Sigmoid colon (tissue), 4 donors: Measurements from ENCODE around the gene MSH6.

Experiments used
- EP300 ChIP-seq, 4 donors: sonication (generic); formaldehyde crosslinking; IDR thresholded peaks; one replicate each; pipeline ENCODE4 v1.6.1; 2017; ENCODE audit warnings: antibody characterized with exemption in 4 of 4
- POLR2A ChIP-seq, 2 donors: fragments of 450-650 bp; IDR thresholded peaks; one replicate each; pipeline ENCODE4 v1.6.1; 2016; ENCODE audit warnings: antibody characterized with exemption in 2 of 2, mild to moderate bottlenecking in 2 of 2, moderate library complexity in 2 of 2
- POLR2AphosphoS5 ChIP-seq, 4 donors: sonication (generic); formaldehyde crosslinking; IDR thresholded peaks; one replicate each; pipeline ENCODE4 v1.6.1; 2017; ENCODE audit warnings: antibody characterized with exemption in 4 of 4
- TF ChIP-seq, protein P1 (sequence below), 4 experiments: fragments of 450-650 bp in 3 of 4; fragments of 200-600 bp in 1 of 4; IDR thresholded peaks; one replicate each; pipeline ENCODE4 v1.5.1; 2016 to 2019; ENCODE audit warnings: antibody characterized with exemption in 4 of 4, mild to moderate bottlenecking in 3 of 4, moderate library complexity in 2 of 4

DNA sequence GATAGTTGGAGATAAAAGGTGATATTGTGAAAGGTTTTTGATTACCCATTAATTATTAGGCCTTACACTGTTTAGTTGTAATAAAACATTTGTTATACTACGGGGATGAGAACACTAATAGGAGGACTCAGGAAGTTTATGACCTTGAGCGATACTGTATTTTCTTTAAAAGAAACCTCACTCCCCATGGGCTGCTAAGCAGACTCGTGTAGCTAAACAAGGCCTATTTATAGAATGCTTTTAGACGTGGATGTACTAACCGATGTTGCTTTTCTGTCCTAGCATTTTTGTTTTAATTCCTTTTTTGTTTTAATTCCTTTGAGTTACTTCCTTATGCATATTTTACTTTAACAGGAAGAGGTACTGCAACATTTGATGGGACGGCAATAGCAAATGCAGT is 22.9 kb downstream of the MSH6 start:
- TF ChIP-seq, protein P1, sequence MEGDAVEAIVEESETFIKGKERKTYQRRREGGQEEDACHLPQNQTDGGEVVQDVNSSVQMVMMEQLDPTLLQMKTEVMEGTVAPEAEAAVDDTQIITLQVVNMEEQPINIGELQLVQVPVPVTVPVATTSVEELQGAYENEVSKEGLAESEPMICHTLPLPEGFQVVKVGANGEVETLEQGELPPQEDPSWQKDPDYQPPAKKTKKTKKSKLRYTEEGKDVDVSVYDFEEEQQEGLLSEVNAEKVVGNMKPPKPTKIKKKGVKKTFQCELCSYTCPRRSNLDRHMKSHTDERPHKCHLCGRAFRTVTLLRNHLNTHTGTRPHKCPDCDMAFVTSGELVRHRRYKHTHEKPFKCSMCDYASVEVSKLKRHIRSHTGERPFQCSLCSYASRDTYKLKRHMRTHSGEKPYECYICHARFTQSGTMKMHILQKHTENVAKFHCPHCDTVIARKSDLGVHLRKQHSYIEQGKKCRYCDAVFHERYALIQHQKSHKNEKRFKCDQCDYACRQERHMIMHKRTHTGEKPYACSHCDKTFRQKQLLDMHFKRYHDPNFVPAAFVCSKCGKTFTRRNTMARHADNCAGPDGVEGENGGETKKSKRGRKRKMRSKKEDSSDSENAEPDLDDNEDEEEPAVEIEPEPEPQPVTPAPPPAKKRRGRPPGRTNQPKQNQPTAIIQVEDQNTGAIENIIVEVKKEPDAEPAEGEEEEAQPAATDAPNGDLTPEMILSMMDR (IDR thresholded peaks at IDR 0.05): no peak
- no peak for TF ChIP-seq POLR2A (IDR thresholded peaks at IDR 0.05)
- TF ChIP-seq POLR2AphosphoS5 (IDR thresholded peaks at IDR 0.05): no peak
- TF ChIP-seq EP300 (IDR thresholded peaks at IDR 0.05): no peak
